ENCODE data around the gene INTS12.
A peak's percentile ranks its signal among the peaks of the same experiment; 100 is the strongest.

Gene INTS12

DNA sequence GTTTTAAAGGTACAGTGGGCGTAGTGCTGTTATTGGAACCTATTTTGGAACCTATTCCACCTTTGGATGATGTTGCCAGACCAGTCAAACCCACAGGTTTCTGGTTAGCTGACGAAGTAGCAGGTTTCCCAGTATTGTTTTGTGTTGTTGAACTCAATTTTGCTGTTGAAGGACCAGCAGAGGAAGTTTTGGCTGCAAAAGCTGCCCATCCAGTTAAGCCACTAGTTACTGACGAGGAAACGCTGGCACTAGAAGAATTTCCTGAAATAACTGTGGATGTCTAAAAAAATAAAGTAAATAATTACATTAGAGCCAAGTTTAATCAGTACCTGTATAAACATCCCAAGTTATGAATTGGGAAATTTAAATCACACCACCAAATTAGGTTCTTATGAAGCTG is 25.5 kb downstream of the INTS12 start:
- DNase-seq (ENCODE audit: low read depth) = no peak

DNA sequence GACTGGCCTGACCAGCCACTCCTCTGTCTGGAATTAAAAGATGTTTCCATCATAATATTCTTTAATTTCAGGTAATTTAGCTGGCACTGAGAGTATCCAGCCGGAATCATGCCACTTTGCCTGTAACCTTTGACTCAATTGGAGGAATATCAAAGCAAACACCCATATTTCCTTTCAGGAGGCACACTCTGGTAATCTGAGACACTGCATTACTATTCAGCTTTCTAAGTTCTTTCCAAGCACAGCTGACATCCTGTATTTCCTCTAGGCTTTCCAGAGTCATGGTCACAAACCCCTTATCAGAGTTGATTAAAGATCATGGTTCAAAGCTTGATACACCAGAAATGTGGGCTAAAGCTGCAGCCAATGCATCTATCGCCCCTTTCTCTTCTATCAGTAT is 29.3 kb downstream of the INTS12 start:
- no peak for DNase-seq (ENCODE audit: low read depth)

DNA sequence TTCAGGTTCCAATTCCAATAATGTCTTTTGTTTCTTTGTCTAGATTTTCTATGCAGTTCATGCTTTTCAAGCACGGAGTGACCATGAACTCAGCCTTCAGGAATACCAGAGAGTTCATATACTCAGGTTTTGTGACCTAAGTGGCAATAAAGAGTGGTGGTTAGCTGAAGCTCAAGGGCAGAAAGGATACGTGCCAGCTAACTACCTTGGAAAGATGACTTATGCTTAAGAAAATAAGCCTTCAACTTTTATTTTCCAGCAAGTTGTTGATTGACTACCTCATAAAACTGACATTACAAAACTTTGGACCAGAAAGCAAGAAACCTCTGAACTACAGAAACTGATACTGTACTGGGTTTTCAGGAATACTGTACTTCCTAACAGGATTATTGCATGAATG is 30.8 kb downstream of the INTS12 start:
- no peak for DNase-seq (ENCODE audit: low read depth)

DNA sequence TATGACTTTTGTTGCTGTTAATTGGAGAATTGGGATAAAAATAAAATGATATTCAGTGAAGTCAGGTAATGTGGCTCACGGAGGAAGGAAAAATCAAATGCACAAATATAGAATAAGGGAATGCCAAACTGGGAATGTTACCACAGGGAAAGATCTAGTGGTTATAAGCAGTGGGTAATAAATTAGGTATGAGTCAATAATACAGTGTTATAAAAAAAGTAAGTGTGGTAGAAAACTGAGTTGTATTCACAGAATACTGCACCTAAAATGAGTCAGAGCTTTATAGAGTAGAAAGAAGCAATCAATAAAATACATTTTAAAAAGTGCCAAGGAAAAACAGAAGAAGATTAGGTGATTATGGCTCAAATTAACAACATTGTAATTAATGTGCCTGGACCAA is 34.5 kb downstream of the INTS12 start:
- no peak for DNase-seq (ENCODE audit: low read depth)

DNA sequence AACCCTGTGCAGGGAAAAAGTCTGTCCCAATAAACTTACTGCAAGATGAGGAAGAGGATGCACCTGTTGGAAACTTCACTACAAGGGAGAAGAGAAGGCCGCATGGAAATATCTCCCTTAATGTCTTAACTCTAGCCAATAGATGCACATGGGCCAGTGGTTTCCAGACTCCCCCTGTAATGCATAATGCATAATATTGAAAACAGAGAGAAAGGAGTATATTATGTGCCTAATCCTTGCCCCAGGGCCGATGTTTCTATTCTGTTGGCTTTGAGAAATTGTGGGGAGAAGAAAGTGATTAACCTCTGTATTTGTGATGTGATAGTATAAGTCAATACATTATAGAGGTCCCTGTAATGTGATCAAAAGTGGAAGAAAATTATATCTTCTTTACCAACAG is 37.2 kb downstream of the INTS12 start:
- no peak for DNase-seq (ENCODE audit: low read depth)

DNA sequence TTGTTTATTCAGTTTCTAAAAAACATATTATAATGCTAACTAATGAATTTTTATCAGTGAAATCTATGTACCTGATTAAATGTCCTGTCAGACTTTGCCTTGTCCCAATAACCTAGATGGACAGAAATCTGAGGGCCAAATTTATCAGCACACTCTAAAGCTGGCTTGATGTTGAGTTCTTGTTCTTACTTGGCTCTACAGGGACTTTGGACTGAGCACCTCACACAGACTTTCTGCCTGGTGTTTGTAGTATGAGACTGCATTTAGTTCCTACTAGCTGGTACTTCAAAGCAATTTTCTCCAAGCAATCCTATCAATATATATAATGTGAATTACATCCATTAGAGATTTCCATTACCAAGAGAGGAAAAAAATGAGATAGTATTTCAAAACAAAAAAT is 37.8 kb downstream of the INTS12 start:
- DNase-seq (ENCODE audit: low read depth) = no peak

DNA sequence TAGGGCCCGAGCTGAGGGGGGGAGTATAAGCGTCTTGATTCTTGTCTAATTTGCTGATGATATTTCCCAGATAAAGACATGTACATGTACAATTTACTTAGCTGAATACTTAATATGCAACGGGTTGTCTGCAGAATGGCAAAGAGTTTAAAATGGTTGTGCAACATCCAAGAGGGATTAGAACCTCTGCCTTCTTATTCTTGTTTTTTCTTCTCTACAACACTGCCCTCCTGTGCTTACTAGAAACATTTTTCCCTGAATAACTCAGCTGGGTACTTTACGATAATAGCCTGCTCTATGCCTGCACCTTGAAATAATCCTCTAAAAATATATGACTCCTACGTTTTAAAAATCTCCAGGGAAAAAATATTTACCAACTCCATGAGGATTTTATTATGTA is 41.8 kb downstream of the INTS12 start:
- DNase-seq (ENCODE audit: low read depth) = no peak

DNA sequence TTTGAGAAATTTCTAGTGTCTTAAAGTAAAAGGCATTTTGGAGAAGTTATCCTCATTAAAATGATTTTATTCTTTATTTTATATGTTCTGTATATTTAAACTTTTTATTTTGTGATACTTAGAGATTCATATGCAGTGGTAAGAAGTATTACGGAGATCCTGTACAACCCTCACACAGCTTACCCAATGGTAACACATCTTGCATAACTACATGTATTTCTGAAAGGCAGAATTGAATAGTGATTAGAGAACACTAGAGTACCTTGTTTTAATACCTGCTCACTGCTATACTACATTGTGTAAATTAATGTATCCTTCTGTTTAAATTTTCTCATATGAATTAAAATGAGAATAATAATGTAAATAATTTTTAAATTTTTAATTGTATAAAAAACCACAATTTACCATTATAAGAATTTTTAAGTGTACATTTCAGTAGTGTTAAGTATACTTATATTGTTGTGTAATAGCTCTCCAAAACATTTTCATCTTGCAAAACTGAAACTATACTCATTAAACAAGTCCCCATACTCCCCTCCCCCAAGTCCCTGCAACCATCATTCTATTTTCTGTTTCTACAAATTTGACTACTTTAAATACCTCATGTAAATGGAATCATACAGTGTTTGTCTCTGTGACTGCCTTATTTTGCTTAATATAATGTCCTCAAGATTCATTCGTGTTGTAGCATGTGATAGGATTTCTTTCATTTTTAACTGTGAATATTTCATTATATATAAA is 45.4 kb downstream of the INTS12 start:
- DNase-seq (ENCODE audit: low read depth) = no peak

DNA sequence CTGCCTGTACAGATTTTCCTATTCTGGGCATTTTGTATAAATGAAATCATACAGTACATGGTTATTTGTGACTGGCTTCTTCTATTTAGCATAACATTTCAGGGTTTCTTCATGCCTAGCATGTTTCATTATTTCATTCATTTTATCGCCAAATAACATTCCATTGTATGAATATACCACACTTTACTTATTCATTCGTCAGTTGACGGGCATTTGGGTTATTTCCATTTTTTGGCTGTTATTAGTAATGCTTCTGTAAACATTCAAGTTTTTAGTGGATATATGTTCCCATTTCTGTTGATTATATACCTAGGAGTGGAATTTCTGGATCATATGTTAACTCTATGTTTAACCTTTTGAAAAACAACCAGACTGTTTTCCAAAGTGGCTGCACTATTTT is 47.5 kb downstream of the INTS12 start:
- no peak for DNase-seq (ENCODE audit: low read depth)

DNA sequence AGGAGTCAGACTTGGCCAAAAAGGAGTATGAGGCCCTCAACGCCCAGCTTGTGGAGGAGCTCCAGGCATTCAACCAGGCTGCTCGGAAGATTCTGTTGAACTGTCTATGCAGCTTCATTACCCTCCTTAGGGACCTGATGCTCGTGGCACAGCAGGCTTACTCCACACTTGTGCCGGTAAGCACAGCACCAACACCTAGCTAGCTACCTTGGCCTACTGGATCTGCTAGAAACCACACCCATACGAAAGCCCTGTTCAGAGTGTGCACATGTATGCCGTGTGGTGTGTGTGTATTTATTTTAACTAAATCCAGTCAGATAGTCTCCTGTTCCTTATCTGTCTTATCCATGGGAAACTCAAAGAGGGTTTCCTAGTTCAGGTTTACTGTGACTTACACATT is 49.3 kb downstream of the INTS12 start:
- DNase-seq (ENCODE audit: low read depth) = no peak

DNA sequence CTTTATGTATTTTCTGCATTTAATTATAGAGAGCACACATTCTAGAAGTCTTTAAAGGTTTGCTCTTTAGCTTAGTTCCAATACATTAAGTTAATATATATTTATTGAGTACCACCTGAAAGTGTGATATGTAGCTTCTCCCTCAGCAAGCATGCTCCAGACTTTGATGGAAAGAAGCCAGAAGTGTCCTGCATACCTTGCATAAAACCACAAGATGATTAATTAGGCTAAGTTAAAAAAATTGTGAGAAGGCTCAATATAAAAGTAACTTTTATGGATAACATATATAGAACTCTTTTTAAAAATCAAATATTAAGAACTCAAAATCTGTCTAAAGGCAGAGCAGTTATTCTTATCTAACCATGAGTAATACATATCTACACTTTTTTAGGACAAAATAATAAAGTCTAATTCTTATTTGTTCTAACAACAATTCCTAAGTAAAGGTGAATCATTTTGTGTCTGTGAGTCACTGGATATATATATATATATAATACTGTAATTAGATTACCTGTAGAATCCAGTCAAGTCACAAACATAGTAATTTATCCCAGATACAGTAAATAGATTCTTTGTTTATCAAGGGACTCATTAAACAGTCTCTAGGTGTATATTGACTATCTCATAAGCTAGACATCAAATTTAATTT is 51.2 kb downstream of the INTS12 start:
- DNase-seq (ENCODE audit: low read depth) = no peak

DNA sequence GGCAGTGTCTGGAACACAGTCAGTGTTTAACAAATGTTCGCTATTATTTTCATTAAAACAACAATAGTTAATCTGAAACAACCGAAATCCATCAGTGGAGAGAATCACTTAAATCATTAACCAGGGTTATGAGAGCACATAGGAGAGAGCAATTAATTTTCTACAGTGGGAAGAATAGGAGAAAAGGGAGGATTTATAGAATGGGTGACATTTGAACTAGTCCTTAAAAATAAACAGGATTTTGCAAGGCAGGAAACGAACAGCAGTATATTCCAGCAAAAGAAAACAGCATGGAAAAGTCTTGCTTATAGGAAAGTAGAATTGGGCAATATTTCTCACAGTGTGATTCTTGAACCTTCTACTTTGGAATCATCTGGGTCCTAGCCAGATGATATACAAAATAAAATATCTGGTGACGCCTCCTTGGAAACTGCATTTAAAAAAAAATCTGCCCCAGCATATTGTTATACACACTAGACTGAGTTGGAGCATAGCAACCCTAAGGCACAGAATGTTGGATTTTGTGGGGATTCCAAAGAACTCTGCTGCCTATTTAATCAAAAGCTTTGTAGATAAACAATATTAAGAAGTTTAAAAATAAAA is 56.1 kb downstream of the INTS12 start:
- DNase-seq (ENCODE audit: low read depth) = no peak

DNA sequence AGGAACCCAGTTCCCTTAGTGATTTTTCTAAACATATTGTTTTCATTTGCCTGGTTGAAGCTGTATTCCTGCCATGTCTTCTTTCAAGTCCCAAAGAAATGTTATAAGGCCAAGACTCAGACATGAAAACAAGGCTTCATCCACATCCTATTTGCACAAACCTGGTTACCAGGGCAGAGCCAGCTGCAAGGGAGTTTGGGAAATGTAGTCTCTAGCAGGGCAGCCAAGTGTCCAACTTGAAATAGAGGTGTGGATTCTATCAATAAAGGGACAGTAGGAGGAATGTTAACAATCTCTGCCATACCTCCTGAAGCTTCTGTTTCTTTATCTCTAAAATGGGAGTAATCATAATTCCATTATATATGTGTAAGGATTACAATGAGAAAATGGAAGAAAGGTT is 56.6 kb downstream of the INTS12 start:
- DNase-seq (ENCODE audit: low read depth) = no peak

DNA sequence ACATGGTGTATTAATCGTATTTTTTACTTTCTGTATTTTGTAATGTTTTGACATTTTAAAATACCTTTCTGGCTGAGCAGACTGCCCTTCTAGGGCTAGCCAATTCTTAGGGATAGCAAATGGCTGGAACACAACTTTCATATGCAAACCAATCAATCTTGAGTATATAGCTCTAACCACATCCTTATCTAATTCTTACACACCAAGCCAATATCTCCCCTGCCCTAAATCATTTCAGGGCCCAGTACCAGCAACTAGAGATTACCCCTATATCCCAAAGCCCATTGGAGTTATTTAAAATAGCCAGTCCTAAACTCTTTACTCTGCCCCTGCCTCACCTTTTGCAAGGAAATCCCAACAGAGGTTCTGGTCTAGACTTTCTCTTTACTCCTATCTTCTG is 58.3 kb downstream of the INTS12 start:
- no peak for DNase-seq (ENCODE audit: low read depth)

DNA sequence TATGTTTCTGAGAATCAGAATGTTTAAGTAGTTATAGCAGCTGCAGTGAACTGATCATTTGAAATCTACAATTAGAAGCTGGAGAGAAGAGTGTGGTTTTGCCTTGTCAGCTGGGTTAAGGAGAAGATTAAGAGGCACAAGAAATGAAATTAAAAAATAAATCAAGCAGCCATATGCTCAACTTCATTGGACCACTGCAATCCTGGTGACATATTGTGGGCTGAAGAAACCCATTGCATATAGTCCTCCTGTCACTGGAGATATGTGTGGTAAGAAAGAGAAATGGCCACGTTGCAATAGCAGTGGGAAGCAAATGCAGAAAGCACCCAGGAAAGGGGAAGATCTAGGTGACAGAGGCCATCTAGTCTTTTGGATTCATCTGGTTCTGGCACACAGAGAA is 63.0 kb downstream of the INTS12 start:
- no peak for DNase-seq (ENCODE audit: low read depth)

DNA sequence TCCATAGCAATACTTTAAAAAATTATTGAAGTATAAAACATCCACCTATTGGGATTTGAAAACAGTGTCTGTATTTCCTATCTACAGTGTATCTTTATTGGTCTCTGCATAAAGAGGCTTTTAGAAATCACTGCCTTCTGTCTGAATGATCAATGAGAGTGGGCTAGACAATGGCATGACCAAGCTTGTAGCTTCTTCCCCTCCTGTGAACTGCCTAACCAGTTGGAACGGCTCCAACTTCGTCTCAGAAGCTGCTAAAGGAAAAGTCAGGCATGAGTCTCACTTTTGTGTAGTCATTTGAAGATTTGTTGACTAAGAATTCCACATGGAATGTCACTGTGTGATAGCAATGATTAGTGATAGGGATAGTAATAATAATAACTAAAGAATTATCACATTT is 64.2 kb downstream of the INTS12 start:
- no peak for DNase-seq (ENCODE audit: low read depth)

DNA sequence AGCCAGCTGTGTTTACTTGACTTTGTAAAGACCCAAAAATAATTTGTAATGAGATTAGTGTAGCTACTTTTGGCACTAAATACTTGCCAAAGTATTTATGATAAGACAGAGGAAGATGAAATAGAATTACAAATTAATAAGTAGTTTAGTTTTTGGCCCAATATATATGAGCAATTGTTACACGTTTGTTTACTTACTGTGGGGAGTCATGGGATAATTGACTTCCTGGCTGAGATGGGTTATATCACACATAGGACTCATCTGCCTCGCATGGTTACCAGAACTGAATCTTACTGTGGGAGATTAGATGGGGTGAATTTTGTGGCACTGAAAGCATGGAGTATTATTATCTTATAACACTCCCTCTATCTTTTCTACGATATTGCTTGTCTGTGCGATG is 66.6 kb downstream of the INTS12 start:
- DNase-seq (ENCODE audit: low read depth) = no peak

DNA sequence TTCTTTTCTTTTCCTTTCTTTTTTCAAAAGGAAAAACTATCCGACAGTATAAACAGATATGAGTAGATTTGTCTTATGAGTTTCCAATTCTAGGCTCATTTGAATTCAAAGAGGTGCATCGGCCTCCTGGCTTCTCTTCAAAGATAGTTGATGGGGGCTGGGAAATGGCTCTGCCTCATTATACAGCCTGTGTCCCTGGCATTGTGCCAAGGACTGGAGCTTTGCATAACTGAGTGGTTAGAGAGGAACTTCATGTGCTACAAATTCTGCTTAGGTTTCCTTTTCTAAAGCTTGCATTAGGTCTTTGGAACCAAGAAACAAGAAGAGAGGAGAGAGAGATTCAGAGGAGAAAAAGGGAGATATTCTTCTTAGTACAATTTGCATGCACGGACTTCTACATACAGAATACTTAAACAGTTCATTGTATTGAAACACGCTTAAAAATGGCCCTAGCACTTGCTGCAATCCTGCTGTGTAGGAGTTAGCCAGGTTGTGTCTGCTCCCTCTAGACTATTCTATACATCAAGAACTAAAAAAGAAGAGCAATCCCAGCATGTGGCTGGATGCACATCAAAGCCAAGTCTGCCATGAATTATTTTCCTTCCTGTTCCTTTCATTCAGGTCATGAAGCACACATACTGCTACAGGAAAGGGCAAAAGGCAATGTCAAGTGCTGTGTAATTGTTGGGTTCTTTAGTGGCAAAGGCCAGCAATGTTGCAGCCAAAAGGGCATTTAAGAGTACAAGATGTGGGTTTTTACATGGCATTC is 70.9 kb downstream of the INTS12 start:
- DNase-seq (ENCODE audit: low read depth) = peak; percentile 1

DNA sequence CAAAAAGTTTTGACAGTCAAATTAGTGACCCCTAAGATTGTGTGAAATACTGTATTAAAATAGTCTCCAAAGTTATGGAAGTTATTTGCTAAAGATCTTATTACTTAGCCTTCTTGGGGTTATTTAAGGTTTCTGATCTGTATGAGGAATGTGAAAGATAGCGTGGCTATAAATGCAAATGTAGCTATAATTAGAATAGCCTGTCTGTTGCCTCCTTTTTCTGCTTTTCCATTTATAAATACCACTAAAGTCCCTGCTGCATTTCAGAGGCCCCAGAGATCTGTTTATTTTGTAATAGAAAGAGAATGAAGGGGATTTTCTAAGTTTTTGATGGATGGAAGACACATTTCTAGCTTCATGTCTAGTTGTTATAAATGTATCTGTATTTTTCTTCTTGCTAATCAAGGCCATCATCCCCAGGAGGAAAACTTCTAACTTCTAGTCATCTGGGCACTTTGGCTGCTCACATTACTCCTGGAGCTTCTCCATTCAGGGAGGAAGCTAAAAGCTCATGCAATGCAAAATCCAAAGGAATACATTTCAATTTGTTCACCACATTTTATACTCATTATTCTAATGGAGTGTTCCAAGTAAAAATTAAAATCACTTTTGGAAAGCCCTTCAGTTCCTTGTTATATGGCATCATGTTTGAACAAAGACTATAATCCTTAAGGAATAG is 73.9 kb downstream of the INTS12 start:
- no peak for DNase-seq (ENCODE audit: low read depth)

DNA sequence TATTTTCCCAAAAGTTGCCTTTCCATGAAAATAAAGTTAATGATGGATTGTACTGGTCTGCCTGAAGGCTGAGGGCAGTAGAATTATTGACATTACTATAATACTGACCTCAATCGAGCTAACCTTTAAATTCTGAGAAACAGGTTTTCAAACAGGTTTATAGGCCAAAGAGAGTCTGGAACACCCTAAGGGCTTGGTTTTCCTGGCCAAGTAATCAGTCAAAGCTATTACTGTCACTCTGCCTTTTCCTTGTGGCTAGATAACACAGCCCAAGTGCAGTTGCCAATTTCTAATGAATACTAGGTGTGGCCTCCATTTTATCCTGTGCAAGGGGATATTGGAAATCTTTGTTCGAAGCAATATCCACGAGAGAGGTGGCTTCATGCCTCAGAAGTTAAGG is 75.2 kb downstream of the INTS12 start:
- no peak for DNase-seq (ENCODE audit: low read depth)

Measured in stimulated activated CD4-positive, alpha-beta T cell treated with anti-CD3 and anti-CD28 coated beads, Interleukin-2, amount 100 ng/mL, for 4 hours (primary cell).